SIG-M5 (cell line): Measurements from ENCODE around the gene PELI1.

Source experiments
- DNase-seq: peaks from one replicate; lab custom pipeline; 2025; lab: John Stamatoyannopoulos, UW

Gene PELI1

DNA sequence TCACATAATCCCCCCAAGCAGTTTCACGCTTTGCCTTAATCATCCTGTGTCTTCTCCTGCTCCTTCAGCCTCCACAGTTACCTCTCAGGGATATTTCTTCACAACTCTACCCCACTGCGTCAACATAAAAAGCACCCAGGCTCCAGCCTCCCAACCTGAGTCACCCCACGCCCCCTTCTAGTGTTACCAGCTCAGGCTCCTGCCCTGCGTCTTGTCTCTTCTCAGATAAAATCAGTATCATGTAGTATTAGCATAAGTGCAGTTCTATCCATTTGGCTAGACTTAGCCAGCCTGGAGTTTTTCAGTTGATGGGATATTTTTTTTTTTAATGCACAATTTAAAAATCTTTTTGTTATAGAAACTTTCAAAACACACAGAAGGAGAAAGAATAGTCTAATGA lies 9.6 kb upstream of the PELI1 start:
- DNase-seq = no peak

DNA sequence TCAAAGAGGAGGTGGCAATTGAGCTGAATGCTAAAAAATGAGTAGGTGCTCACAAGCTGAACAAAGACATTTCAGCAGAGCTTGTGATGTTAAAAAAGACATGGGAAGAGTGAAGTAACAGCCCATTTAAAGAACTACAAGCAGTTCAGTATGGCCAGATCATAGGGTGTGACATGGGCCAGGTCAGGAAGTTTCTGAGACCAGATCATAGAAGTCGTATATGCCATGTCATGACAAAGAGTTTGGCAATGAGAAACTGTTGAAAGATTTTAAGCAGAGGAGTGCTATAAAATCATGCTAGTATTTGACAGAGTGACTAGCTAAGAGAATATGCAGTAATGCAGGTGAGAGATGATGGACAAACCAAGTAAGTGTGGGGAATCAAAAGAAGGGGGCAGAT lies 7.3 kb upstream of the PELI1 start:
- no peak for DNase-seq

DNA sequence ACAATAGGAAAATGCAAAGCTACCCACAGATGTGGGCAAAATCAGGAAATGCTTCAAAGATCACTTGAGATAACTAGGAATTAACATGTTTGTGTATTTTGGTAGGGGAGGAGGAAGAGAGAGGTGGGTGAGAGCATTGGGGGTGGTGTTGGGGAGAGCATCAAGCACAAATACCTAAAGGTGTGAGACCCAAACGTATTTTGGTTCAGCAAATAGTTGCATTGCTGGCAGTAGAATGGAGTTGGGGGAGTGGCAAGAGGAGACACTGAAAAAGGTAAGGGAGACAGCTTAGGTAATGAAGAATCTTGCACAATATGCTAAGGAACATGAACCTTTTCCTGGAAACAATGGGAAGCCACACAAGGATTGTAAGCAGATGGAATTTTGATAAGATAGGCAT lies 1.5 kb upstream of the PELI1 start:
- no peak for DNase-seq

DNA sequence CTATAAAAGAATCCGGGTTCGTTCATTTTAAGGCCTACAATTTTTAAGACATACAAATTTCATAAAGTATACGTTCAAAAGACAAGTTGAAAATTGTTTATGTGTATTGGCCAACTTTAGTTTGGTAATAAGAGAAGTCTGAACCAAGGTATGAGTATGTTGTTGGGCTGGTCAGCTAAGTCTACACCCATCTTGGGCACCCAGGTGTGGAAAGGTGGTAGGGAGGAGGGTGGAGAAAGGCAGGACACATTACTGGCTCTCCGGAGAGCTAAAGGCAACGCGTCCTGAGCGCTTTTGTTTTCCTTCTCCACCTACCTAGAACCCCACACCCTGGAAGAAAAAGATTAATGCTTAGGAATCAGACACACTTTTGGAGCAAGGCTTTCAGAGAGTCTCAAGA lies 899 bp upstream of the PELI1 start:
- DNase-seq = no peak

DNA sequence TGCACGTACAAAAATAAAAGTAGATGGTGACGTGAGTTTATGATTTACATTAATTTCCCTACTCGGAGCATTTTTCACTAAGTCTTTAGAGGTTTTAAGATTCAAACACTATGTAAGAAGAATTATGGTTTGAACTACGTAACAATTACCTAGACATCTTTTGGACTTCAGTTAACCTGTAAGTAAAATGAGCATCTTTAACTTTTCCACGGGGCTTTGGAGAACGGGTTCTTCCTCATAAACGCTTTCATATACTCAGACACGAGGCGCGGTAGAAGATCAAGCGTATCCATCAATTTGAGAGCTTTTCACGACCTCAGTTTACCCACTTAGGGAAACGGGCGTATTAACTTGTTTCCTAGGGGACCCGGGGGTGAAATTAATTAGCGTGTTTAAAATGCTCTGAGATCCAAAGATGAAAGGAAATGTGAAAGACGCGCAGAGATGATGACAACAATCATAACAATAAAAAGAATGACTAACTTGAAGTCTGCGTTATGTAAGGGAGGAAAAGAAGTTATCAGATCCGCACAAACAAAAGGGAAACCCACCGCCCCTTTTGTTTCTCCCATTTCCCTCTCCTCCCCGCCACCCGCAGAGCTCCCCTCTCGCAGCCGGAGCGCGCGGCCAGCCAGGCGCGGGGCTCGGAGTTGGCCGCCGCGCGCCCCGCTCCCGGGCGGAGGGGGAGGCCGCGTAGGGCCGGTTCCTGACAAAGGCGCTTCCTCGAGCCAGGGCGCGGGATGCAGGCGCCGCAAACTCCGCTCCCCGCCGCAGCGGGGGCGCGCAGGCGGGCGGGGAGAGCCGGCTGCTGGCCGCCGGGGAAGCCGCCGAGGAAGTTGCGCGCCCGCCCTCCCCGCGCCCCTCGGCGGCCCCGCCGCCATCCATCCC lies 807 bp downstream of the PELI1 start:
- no peak for DNase-seq

DNA sequence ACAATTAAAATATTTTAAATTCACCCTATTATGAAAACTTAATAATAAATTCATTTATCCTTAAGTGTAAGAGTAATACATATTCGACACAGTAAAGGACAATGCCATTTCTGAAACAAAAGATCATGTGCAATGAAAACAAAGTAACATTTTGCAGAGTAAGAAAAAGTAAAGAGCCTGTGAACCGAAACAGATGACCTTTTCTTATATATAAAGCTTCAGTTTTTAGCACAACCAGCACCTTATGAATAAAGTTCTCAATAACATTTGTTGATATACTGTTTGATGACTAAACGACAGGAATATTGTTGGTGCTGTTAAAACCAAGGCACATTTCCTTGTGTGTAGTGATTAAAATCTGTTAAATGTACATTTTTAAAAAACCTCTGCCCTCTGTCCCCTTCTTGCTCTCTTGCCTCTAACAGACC lies 1.5 kb downstream of the PELI1 start:
- no peak for DNase-seq

DNA sequence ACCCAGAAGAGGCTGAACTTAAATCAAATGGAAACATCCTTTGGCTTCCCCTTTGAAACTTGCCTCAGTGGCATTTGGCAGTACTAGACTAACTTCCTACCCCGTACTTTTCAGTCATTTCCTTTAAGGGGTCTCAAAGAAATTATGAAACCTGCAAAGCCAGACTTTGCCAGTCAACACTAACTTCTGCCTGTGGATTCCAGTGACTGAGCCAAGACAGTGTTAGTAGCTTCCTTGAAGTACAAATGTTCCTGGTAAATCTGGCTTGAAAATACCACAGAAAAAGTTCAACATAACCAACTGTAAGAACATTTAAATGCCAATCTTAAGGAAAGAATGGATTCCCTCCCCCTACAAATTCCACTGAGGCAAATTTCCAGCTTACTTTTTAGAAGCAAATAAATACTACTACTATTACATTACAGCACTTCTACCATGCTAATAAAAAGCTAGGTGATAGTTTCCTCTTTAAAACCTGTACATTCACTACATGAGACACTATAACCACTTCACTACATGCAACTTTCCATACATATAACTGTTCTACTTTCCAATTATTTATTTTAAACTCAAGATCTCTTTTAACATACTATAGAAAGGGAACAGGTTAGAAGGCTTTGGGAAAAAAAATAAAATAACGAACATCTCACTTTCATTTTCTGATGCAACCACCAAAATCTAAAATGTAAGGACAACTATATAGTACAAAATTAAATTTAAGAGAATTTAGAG lies 2.4 kb downstream of the PELI1 start:
- no peak for DNase-seq

DNA sequence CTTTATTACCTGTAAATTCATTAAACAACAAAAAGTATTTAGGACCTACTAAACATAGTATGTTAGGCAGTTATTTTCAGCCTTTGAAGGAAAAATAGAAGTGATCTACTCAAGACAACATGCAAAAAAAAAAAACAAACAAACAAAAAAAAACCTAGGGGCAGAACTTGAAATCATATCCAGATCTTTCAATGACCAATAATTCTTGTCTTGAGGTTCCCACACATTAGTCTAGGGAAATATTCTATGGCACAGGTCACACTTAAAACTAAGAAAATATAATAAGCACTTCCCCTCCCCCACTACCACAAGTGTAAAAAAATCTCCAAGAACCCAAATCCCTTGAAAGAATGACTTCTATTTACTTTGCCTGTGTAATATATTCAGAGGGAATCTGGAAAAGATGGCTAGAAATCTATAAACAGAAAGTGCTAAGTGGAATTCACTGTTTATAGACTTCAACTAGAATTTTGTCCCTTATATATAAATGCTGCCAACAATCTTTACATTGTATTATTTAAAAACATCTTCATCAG lies 3.5 kb downstream of the PELI1 start:
- no peak for DNase-seq

DNA sequence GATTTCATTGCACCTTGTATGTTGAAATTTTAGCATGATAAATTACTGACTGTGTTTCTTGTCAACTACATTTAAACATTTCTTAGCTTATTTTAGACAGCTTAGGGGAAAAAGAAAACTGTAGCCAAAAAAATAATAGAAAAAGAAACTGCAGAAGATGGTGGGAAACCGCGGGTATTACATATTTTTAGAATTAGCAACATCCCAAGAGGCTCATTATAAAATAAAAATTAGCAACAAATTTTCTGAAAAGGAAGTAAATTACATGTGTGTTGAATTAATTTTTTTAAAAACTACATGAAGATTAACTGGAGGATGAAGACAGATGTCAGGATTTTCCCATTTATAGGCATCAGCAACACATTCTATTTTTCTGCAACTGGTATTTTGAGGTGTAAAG lies 4.3 kb downstream of the PELI1 start:
- no peak for DNase-seq

DNA sequence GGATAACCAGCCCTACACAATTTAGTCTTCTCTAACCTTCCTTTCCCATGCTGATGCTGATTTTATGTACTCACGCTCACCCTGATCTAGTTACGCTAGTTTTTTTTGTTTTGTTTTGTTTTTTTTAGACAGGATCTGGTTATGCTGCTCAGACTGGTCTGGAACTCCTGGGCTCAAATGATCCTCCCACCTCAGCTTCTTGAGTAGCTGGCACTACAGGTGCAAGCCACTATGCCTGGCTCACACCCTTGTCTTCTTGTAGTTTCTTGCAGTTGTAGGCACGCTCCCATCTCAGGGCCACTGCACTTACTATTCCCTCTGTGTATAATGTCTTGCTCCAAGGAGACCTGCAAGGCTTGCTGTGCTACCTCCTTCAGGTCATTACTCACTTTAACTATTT lies 6.2 kb downstream of the PELI1 start:
- DNase-seq = no peak

DNA sequence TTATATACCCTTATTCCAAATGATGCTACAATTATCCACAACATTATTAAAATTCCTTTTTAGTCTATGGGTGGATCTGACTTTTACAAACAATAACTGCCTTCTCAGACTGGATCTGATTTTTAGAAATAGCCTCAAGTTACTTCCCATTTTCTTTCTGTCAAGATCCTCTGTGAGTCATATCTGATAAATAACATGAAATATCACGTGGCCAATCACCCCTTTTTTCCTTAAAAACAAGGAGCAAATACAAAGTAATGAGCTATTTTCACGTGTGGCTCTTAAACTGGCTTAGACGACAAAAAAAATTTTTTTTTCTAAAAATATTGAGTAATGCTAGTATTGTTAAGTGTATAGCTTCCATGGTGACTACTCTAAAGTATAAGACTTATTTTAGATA lies 6.7 kb downstream of the PELI1 start:
- no peak for DNase-seq

DNA sequence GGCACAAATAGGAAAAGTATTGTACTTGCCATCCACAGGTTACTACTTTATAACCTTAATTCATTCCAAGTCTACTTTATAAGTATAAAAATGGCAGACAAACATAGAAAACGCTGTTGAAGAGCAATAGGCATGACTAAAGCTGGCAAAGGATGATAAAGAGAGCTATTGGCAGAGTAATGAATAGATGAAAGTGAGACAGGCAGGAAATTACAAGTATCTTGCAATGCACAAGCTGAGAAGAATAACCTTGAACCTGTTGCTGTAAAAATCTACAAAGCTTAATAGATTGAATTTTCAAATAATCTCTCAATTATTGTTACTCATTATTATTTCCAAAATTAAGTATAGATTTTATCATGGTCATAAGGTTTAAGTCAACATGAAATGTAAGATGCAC lies 8.8 kb downstream of the PELI1 start:
- DNase-seq = no peak

DNA sequence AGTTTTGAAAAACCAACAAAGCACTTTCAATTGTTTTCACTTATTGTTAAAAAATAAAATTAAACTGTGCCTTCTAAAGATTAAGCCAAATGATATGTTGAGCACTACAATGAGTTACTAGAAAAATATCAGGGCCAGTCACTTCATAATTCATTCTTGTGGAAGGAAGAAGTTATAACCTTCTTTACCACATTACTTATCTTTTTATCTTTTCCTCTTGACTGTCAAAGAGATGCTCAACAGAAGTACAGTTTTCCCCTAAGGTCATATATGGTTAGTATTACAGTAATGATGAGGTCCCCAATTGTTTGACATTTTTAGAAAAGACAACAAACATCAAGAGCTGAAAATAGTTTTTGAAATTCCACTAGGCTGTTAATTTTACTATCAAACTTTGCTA lies 9.4 kb downstream of the PELI1 start:
- DNase-seq = no peak

DNA sequence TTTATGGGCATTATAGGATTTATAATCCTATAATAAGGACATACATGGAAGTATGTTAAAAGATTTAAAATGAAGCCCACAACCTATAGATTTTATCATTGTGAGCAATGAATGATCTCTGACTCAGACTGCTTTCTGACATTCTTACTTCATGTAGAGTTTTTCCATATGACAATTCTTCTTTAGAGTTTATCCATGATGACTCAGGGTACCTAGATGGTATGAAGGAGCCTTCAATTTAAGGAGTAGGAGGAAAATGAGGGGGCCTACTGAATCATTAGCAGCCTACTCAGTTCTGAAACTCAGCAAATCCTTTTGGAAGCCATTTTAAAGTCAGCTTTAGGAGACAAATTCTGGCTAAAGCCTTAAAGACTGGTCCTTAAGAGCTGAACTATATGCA lies 10.4 kb downstream of the PELI1 start:
- no peak for DNase-seq

DNA sequence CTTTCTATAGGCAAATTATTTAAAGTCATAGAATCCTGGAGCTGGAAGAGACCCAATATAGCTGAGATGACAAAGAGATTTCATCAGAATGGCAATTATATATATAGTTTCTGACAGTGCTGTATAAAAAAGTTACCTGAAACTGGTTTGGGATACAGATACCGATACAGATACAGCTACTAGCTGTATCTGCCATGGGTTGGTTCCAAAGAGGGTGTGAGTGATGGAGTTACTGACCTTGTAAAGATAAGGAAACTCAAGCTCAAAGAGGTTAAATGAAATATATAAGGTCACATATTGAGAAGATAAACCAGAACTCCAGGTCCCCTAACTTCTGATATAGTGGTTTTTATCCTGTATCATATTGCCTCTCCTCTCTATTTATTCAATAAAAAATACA lies 10.9 kb downstream of the PELI1 start:
- DNase-seq = no peak

DNA sequence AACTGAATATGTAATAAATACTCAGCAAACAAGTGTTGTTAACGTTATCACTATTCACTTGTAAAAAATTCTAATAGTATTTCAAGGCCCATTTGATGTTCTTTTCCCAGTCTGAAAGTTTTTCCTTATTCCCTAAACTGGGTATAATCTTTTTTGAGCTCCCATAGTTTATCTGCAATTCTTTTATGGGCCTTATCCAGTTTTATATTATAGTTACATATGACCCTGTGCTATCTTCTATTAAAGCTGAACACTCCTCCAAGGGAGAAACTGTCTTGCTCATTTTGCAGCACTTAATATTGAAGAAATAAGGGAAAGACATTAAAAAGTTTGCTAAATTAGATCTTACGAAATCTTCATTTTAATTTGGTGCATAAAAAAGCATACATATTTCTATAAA lies 13.9 kb downstream of the PELI1 start:
- DNase-seq = no peak

DNA sequence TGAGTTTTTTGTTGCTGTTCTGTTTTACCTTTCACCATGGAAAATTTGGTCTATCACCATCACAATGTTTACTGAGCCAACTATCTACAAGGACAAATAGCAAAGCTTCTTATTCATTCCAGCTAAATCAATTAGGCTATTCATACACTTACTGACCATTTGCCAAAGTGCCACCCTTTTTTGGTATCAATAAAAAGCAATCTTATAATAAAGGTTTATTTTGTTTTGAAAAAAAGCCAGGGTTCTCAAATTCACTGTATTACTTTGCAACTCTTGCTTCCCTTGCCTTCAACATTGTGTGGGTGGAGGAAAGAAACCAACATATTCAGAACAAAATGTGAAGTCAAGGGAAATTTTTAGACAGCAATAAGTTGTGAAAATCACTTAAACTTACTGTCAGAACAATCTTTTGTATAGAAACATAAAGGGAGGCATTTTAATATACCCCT lies 15.3 kb downstream of the PELI1 start:
- DNase-seq = no peak

DNA sequence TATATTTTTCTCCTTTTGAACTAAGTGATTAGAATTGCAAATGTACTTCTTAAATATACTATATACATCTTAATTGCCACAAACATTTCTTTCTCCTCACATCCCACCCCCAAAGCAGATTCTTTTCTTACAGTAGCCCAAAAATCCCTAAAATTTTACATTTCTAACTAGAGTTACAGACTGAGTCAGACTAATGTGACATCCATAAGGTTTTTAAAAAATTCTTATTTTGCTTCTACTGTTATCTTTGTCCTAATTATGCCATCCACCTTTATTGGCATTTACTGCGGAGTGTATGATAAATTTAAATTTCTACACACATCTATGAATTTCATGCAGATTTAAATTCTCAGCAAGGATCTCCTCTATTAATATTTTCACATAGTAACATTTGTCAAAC lies 15.8 kb downstream of the PELI1 start:
- DNase-seq = no peak

DNA sequence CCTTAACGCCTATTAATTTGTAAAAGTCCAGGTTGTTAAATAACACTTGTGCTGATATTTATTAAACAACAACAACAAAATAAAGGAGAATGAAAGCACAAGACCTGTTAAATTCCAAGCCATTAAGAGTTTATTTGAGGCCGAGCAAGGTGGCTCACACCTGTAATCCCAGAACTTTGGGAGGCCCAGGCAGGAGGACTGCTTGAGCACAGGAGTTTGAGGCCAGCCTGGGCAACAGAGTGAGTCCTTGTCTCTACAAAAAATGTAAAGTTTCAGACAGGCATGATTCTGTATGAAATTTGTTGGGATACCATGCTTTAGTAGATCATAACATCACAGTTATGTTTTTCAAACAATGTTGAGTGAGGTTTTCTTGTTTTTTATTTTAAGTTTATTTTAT lies 17.1 kb downstream of the PELI1 start:
- no peak for DNase-seq

DNA sequence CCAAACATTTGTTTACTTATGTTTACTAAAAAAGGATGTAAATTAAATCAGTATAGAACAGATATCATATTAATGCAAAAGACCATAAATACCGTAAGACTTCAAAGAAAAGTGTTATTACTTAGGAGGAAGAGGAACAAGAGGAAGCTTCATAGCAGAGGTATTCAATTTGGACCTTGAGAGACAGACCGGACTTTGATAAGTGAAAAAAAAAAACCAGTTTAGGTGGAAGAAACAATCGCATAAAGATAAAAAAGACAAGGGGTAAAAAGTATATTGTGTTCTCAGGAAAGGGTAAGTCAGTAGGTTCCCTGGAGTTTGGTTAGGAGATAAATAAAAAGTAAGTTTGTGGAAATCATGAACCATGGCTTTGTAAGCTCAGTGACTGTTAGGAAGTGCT lies 17.6 kb downstream of the PELI1 start:
- no peak for DNase-seq

DNA sequence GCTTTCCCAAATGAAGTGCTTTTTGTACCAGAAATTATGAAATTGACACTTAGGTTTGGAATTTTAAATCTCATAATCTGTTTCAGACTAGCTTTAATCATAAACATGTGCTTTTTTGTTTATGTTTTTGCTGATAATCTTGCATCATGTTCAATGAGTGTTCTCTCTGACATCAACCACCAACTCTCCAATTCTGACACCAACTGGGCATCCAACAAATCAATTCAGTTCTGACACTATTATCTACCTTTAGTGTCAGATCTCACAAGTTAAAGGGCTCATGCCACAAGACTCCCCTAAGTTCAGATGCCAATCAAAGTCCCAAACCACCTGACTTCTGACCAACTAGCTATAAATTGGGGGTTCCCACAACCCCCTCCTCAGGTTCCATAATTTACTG lies 19.6 kb downstream of the PELI1 start:
- no peak for DNase-seq

DNA sequence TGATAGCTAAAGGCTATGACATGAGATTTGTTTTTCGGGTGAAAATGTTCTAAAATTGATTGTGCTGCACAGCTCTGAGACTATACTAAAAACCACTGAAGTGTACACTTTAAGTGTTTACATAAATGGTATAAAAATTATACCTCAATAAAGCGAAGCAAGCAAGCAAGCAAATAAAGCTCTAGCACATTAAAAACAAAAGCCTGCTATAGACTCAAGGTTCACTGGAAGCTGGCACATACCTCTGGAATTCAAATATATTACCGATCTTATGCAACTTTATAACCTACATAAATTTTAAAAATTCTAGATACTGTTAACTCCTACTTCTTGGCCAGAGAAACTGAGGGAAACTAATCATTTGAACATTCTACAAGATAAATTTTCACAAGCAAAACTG lies 20.1 kb downstream of the PELI1 start:
- DNase-seq = no peak

DNA sequence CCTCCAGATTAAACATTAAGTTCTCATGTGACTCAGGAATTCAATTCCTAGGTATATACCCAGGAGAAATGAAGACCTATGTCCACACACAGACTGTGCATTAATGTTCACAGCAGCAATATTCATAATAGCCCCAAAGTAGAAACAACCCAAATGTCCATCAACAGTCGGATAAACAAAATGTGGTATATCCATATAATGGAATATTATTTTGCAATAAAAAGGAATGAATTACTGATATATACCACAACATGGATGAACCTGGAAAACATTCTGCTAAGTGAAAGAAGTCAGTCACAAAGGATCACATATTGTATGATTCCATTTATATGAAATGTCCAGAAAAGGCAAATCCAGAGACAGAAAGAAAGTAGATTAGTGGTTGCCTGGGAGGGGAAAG lies 20.5 kb downstream of the PELI1 start:
- no peak for DNase-seq
